ENCODE measurements around the gene RARG. TPM values are rescaled to one million over a fixed set of nuclear protein-coding genes. Genes with fewer than 3 reads are reported as not detected.
A peak's percentile ranks its signal among the peaks of the same experiment; 100 is the strongest.

Gene RARG
- total and polyA plus RNA-seq, 2 donors (not counting 1 experiment from before 2014, with no cell fraction given) = 8.8 to 15.0 TPM

GRCh38 chr12:53230108-53230845, 1.7 kb downstream of the RARG start:
- H4K20me1 ChIP-seq (ENCODE audit: control insufficient read depth, insufficient read depth, low read length, poor library complexity, severe bottlenecking) = no peaks in the 10 kb centered on the region
- H3K27me3 ChIP-seq (replicated peaks in 1 of 4; ENCODE audit: control extremely low read depth in 1 of 4, control insufficient read depth in 3 of 4, insufficient read depth in 4 of 4, low read length in 3 of 4) = peaks cover 0 to 11% (median 2%) of the 10 kb centered on the region in 4 experiments
- H3K4me1 Mint-ChIP-seq = peaks cover 21% of the 10 kb centered on the region
- no peak overlapping the region for H3K9ac ChIP-seq (ENCODE audit: low read length)
- no peak for TF ChIP-seq CTCF (IDR thresholded peaks at IDR 0.05)
- no peak for TF ChIP-seq EZH2 (IDR thresholded peaks at IDR 0.05; ENCODE audit: borderline replicate concordance, insufficient read depth, low read depth, low read length, poor library complexity, severe bottlenecking)
- ATAC-seq (ENCODE audit: low read depth) (no peak), DNase-seq (no peak)
- H3K9me3 ChIP-seq (ENCODE audit: control extremely low read depth in 1 of 3, control insufficient read depth in 2 of 3, insufficient read depth in 1 of 3, low read length in 2 of 3) = peaks cover 0 to 3% (median 0%) of the 10 kb centered on the region in 3 donors
- H3K4me3 Mint-ChIP-seq = peak overlapping the region; percentile 45
- no peaks in the 10 kb centered on the region for H3K9me3 Mint-ChIP-seq (ENCODE audit: insufficient read depth)
- 88% methylated on average over 2 of the region's 10 CpGs for WGBS (ENCODE audit: insufficient coverage)
- intact Hi-C loops (cut with micrococcal nuclease) = no loop called here
- ChIA-PET CTCF (interaction anchor here (2.8 kb wide), 1 partner anchor 16 kb away, joined by 17 read pairs; no protein-coding TSS in a partner anchor), POLR2A (interaction anchor here (0.6 kb wide), 1 partner anchor 26 kb away, joined by 9 read pairs; no protein-coding TSS in a partner anchor)
- H3K4me1 ChIP-seq (ENCODE audit: control insufficient read depth in 2 of 2, insufficient read depth in 2 of 2, low read length in 2 of 2) = peaks cover 17 to 28% of the 10 kb centered on the region in 2 donors
- H2AFZ ChIP-seq (ENCODE audit: insufficient read depth, low read depth, low read length, poor library complexity, severe bottlenecking) = no peak overlapping the region
- H3K4me2 ChIP-seq (replicated peaks; ENCODE audit: low read depth, low read length, poor library complexity, severe bottlenecking) = no peak overlapping the region
- peak overlapping the region; percentile 41 for H3K27ac Mint-ChIP-seq
- no peaks in the 10 kb centered on the region for H3K36me3 ChIP-seq (replicated peaks in 1 of 2; ENCODE audit: control extremely low read depth in 1 of 2, control insufficient read depth in 1 of 2, extremely low read depth in 1 of 2, insufficient read depth in 2 of 2, low read length in 1 of 2)
- peaks cover 6% of the 10 kb centered on the region for H3K27me3 Mint-ChIP-seq
- H3K27ac ChIP-seq (ENCODE audit: low read length in 2 of 2) = no peak overlapping the region
- H3K4me3 ChIP-seq (ENCODE audit: control extremely low read depth in 1 of 5, extremely low read depth in 1 of 5, insufficient read depth in 1 of 5, low read depth in 2 of 5, low read length in 4 of 5) = no peak overlapping the region
- H3K79me2 ChIP-seq (ENCODE audit: control insufficient read depth, insufficient read depth, low read length) = no peaks in the 10 kb centered on the region

- WGBS (ENCODE audit: insufficient coverage) = 94% methylated on average over 2 of the region's 2 CpGs
- no peaks in the 10 kb centered on the region for H3K79me2 ChIP-seq (ENCODE audit: control insufficient read depth, insufficient read depth, low read length)
- ChIA-PET CTCF (interaction anchor here (1.0 to 2.8 kb wide), 2 partner anchors 16 to 92 kb away, joined by 3 to 17 read pairs; partner anchors contain the start of gene AAAS), POLR2A (interaction anchor here (0.6 kb wide), 1 partner anchor 26 kb away, joined by 9 read pairs; no protein-coding TSS in a partner anchor)
- ATAC-seq (ENCODE audit: low read depth) (no peak), DNase-seq (no peak)
- Mint-ChIP-seq H3K27ac (peak overlapping the region; percentile 53), H3K4me1 (peaks cover 19% of the 10 kb centered on the region), H3K27me3 (peaks cover 6% of the 10 kb centered on the region), H3K9me3 (ENCODE audit: insufficient read depth) (no peaks in the 10 kb centered on the region), H3K4me3 (no peak overlapping the region)
- no peak overlapping the region for H3K4me3 ChIP-seq (ENCODE audit: control extremely low read depth in 1 of 5, extremely low read depth in 1 of 5, insufficient read depth in 1 of 5, low read depth in 2 of 5, low read length in 4 of 5)
- H3K4me2 ChIP-seq (replicated peaks; ENCODE audit: low read depth, low read length, poor library complexity, severe bottlenecking) = no peak overlapping the region
- no peak for TF ChIP-seq CTCF (IDR thresholded peaks at IDR 0.05)
- no peak for TF ChIP-seq EZH2 (IDR thresholded peaks at IDR 0.05; ENCODE audit: borderline replicate concordance, insufficient read depth, low read depth, low read length, poor library complexity, severe bottlenecking)
- H3K9ac ChIP-seq (ENCODE audit: low read length) = no peak overlapping the region
- H3K9me3 ChIP-seq (ENCODE audit: control extremely low read depth in 1 of 3, control insufficient read depth in 2 of 3, insufficient read depth in 1 of 3, low read length in 2 of 3) = no peaks in the 10 kb centered on the region
- peaks cover 0 to 11% (median 2%) of the 10 kb centered on the region in 4 experiments for H3K27me3 ChIP-seq (replicated peaks in 1 of 4; ENCODE audit: control extremely low read depth in 1 of 4, control insufficient read depth in 3 of 4, insufficient read depth in 4 of 4, low read length in 3 of 4)
- peaks cover 17 to 26% of the 10 kb centered on the region in 2 donors for H3K4me1 ChIP-seq (ENCODE audit: control insufficient read depth in 2 of 2, insufficient read depth in 2 of 2, low read length in 2 of 2)
- intact Hi-C loops (cut with micrococcal nuclease) = no loop called here
- no peaks in the 10 kb centered on the region for H3K36me3 ChIP-seq (replicated peaks in 1 of 2; ENCODE audit: control extremely low read depth in 1 of 2, control insufficient read depth in 1 of 2, extremely low read depth in 1 of 2, insufficient read depth in 2 of 2, low read length in 1 of 2)
- H3K27ac ChIP-seq (ENCODE audit: low read length in 2 of 2) = no peak overlapping the region
- H2AFZ ChIP-seq (ENCODE audit: insufficient read depth, low read depth, low read length, poor library complexity, severe bottlenecking) = no peak overlapping the region
- no peaks in the 10 kb centered on the region for H4K20me1 ChIP-seq (ENCODE audit: control insufficient read depth, insufficient read depth, low read length, poor library complexity, severe bottlenecking)
Observed at GRCh38 chr12:53229454-53229853, 2.6 kb downstream of the RARG start.

All from B cell (primary cell).